ENCODE measurements around the gene AP1G1. TPM values are rescaled to one million over a fixed set of nuclear protein-coding genes. Genes with fewer than 3 reads are reported as not detected.

AP1G1 gene
- total and polyA plus RNA-seq, 2 donors (not counting 1 experiment from before 2014, with no cell fraction given), result 55.5 to 102 TPM

DNA sequence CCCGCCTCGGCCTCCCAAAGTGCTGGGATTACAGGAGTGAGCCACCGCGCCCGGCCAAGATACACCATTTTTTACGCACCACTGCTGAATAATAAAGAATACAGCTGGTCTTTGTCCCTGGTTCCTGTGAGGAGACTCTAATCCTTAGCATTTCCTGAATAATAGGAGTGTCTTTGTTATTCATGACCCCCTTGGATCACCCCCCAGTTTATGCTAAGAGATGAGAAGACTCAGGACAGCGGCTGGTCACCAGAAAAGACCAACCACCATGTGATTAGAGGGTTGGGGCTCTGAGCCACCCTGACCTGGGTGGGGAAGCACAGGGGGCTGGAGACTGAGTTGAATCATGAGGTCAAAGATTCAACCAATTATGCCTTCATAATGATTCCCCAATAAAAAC, 101.4 kb downstream of the AP1G1 start:
- TF ChIP-seq, protein P1, sequence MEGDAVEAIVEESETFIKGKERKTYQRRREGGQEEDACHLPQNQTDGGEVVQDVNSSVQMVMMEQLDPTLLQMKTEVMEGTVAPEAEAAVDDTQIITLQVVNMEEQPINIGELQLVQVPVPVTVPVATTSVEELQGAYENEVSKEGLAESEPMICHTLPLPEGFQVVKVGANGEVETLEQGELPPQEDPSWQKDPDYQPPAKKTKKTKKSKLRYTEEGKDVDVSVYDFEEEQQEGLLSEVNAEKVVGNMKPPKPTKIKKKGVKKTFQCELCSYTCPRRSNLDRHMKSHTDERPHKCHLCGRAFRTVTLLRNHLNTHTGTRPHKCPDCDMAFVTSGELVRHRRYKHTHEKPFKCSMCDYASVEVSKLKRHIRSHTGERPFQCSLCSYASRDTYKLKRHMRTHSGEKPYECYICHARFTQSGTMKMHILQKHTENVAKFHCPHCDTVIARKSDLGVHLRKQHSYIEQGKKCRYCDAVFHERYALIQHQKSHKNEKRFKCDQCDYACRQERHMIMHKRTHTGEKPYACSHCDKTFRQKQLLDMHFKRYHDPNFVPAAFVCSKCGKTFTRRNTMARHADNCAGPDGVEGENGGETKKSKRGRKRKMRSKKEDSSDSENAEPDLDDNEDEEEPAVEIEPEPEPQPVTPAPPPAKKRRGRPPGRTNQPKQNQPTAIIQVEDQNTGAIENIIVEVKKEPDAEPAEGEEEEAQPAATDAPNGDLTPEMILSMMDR (conservative IDR thresholded peaks at IDR 0.05 in 1 of 2, IDR thresholded peaks at IDR 0.05 in 1 of 2; ENCODE audit: low read depth in 1 of 2, low read length in 2 of 2), result no peak
- TF ChIP-seq EZH2 (IDR thresholded peaks at IDR 0.05; ENCODE audit: low read length, missing control alignments), result no peak
- H3K4me1 ChIP-seq (ENCODE audit: control insufficient read depth, extremely low read depth, insufficient read depth, low read length), result peaks cover 11% of the 10 kb centered on the region
- H4K20me1 ChIP-seq (ENCODE audit: control insufficient read depth, extremely low read depth, insufficient read depth, low read length), result no peaks in the 10 kb centered on the region
- no peaks in the 10 kb centered on the region for H3K36me3 ChIP-seq (ENCODE audit: control insufficient read depth, insufficient read depth, low read length)
- no peak overlapping the region for H3K4me2 ChIP-seq (ENCODE audit: extremely low read depth, insufficient read depth, low read length)
- DNase-seq (ENCODE audit: low read depth in 2 of 2), result no peak
- H3K4me3 ChIP-seq (replicated peaks in 1 of 4; ENCODE audit: control extremely low read depth in 1 of 4, insufficient read depth in 1 of 4, low read depth in 3 of 4, low read length in 4 of 4), result no peak overlapping the region
- H3K79me2 ChIP-seq (ENCODE audit: control insufficient read depth, insufficient read depth, low read length), result peaks cover 4% of the 10 kb centered on the region
- no peak overlapping the region for H3K27ac ChIP-seq (ENCODE audit: insufficient read depth, low read length)
- H3K27me3 ChIP-seq (ENCODE audit: control insufficient read depth, insufficient read depth, low read length), result no peaks in the 10 kb centered on the region
- H2AFZ ChIP-seq (ENCODE audit: low read length), result no peak overlapping the region
- H3K9ac ChIP-seq (ENCODE audit: insufficient read depth, low read length), result no peak overlapping the region
- H3K9me3 ChIP-seq (ENCODE audit: control insufficient read depth, insufficient read depth, low read depth, low read length), result no peaks in the 10 kb centered on the region

DNA sequence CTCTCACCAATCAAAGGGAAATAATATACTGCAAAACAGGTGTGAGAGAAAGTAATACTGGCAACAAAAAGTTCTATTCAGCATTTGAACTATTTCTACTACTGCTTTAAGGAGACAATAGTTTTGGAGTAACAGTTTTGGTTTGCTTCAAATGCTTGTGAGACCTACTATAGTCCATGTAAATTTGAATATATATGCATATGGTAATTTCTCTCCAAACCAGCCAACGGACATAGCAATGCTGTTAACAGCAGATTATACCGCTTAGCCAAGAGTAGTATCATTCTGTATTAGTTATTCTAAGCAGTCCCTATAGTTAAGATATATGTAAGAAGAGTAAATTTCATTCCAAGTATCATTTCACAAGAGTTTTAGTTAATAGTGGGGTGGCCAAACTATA, 102.6 kb downstream of the AP1G1 start:
- Histone ChIP-seq H2AFZ (ENCODE audit: low read length) (no peak overlapping the region), H3K79me2 (ENCODE audit: control insufficient read depth, insufficient read depth, low read length) (peaks cover 4% of the 10 kb centered on the region), H3K27ac (ENCODE audit: insufficient read depth, low read length) (no peak overlapping the region), H3K4me1 (ENCODE audit: control insufficient read depth, extremely low read depth, insufficient read depth, low read length) (peaks cover 11% of the 10 kb centered on the region), H3K9ac (ENCODE audit: insufficient read depth, low read length) (no peak overlapping the region), H3K4me3 (replicated peaks in 1 of 4; ENCODE audit: control extremely low read depth in 1 of 4, insufficient read depth in 1 of 4, low read depth in 3 of 4, low read length in 4 of 4) (no peak overlapping the region), H4K20me1 (ENCODE audit: control insufficient read depth, extremely low read depth, insufficient read depth, low read length) (no peaks in the 10 kb centered on the region), H3K9me3 (ENCODE audit: control insufficient read depth, insufficient read depth, low read depth, low read length) (no peaks in the 10 kb centered on the region), H3K36me3 (ENCODE audit: control insufficient read depth, insufficient read depth, low read length) (no peaks in the 10 kb centered on the region), H3K4me2 (ENCODE audit: extremely low read depth, insufficient read depth, low read length) (no peak overlapping the region), H3K27me3 (ENCODE audit: control insufficient read depth, insufficient read depth, low read length) (no peaks in the 10 kb centered on the region)
- no peak for DNase-seq (ENCODE audit: low read depth in 2 of 2)
- TF ChIP-seq EZH2 (IDR thresholded peaks at IDR 0.05; ENCODE audit: low read length, missing control alignments), result no peak
- TF ChIP-seq, protein P1 (conservative IDR thresholded peaks at IDR 0.05 in 1 of 2, IDR thresholded peaks at IDR 0.05 in 1 of 2; ENCODE audit: low read depth in 1 of 2, low read length in 2 of 2), result no peak

DNA sequence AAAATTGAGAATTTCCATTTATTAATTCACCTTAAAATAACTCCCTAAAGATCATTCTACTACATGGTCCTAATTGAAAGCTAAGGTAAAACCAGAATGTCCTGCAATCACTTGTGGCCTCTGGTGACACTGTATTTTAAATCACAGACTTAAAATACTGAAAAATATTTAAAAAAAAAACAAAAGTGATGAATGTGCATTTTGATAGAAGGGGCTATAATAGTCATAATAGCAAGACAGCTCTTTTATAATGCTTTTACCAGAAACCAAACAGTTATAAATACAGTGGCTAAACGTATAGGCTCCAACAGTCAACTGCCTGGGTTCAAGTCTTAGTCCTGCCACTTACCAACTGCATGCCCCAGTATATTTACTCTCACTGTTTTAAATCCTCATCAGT, 105.3 kb downstream of the AP1G1 start:
- no peak overlapping the region for H3K9ac ChIP-seq (ENCODE audit: insufficient read depth, low read length)
- no peaks in the 10 kb centered on the region for H3K27me3 ChIP-seq (ENCODE audit: control insufficient read depth, insufficient read depth, low read length)
- no peak overlapping the region for H2AFZ ChIP-seq (ENCODE audit: low read length)
- H3K9me3 ChIP-seq (ENCODE audit: control insufficient read depth, insufficient read depth, low read depth, low read length), result no peaks in the 10 kb centered on the region
- no peak for TF ChIP-seq EZH2 (IDR thresholded peaks at IDR 0.05; ENCODE audit: low read length, missing control alignments)
- TF ChIP-seq, protein P1 (conservative IDR thresholded peaks at IDR 0.05 in 1 of 2, IDR thresholded peaks at IDR 0.05 in 1 of 2; ENCODE audit: low read depth in 1 of 2, low read length in 2 of 2), result no peak
- no peak overlapping the region for H3K4me3 ChIP-seq (replicated peaks in 1 of 4; ENCODE audit: control extremely low read depth in 1 of 4, insufficient read depth in 1 of 4, low read depth in 3 of 4, low read length in 4 of 4)
- H4K20me1 ChIP-seq (ENCODE audit: control insufficient read depth, extremely low read depth, insufficient read depth, low read length), result no peaks in the 10 kb centered on the region
- peaks cover 2% of the 10 kb centered on the region for H3K79me2 ChIP-seq (ENCODE audit: control insufficient read depth, insufficient read depth, low read length)
- peaks cover 4% of the 10 kb centered on the region for H3K4me1 ChIP-seq (ENCODE audit: control insufficient read depth, extremely low read depth, insufficient read depth, low read length)
- no peak overlapping the region for H3K4me2 ChIP-seq (ENCODE audit: extremely low read depth, insufficient read depth, low read length)
- peaks cover 3% of the 10 kb centered on the region for H3K36me3 ChIP-seq (ENCODE audit: control insufficient read depth, insufficient read depth, low read length)
- H3K27ac ChIP-seq (ENCODE audit: insufficient read depth, low read length), result no peak overlapping the region
- DNase-seq (ENCODE audit: low read depth in 2 of 2), result no peak
